ENCODE results near the gene RNF4. TPM values are rescaled to one million over a fixed set of nuclear protein-coding genes. Genes with fewer than 3 reads are reported as not detected.

Gene RNF4
- total RNA-seq, 4 donors from 2014 or later = 10.8 to 57.9 (median 33.9) TPM

DNA sequence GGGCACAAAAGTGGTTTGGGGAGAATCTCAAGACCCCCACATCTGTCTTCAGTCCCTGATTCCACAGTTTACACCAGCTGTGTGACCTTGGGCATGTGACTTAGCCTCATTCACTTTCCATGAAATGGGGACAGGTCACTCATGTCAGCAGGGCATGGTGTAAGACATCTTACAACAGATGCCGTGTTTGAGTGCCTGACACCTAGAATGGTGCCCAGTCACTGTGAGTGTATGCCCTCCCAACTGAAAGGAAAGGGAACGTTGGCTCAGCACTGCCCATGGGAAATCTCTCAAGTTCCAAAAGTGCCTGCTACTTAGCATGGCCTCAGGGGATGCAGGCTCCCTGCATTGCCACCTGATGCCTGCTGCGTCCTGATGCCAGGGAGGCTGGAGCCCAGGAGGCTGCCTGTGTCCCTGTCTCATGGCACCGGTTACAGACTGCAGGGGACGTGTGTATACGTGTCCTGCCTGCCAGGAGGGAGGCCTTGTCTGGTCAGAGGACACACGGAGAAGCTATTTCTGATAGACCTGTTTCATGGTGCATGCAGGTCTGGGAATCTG is 32.2 kb downstream of the RNF4 start:
- no peaks in the 10 kb centered on the region for H3K36me3 ChIP-seq

DNA sequence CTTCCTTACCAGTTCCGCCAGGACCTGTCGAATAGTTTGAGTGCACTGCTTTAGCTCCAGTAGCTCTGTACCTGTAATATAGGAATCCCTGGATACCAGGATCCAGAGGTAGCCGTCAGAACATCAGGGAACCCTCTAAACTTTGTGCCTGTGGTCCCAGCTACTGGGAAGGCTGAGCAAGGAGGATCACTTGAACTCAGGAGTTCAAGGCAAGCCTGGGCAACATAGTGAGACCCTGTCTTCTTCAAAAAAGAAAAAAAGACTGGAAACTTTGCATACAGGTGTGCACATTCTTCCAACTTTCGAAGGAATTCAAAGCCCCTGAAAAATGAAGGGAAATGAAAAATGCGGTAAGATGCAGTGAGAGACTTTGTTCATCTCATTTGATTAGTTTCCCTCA is 34.9 kb downstream of the RNF4 start:
- no peak for DNase-seq
- no peaks in the 10 kb centered on the region for H3K36me3 ChIP-seq
- intact Hi-C loops (cut with DNase I; ENCODE audit: low total_unique reads) = no loop called here
- no peak for TF ChIP-seq POLR2A (IDR thresholded peaks at IDR 0.05)
- TF ChIP-seq, protein P1, sequence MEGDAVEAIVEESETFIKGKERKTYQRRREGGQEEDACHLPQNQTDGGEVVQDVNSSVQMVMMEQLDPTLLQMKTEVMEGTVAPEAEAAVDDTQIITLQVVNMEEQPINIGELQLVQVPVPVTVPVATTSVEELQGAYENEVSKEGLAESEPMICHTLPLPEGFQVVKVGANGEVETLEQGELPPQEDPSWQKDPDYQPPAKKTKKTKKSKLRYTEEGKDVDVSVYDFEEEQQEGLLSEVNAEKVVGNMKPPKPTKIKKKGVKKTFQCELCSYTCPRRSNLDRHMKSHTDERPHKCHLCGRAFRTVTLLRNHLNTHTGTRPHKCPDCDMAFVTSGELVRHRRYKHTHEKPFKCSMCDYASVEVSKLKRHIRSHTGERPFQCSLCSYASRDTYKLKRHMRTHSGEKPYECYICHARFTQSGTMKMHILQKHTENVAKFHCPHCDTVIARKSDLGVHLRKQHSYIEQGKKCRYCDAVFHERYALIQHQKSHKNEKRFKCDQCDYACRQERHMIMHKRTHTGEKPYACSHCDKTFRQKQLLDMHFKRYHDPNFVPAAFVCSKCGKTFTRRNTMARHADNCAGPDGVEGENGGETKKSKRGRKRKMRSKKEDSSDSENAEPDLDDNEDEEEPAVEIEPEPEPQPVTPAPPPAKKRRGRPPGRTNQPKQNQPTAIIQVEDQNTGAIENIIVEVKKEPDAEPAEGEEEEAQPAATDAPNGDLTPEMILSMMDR (IDR thresholded peaks at IDR 0.05) = no peak
- H3K27ac ChIP-seq = no peak overlapping the region
- no peaks in the 10 kb centered on the region for H3K27me3 ChIP-seq
- H3K4me1 ChIP-seq = no peaks in the 10 kb centered on the region
- H3K4me3 ChIP-seq = no peak overlapping the region
- H3K9me3 ChIP-seq = no peaks in the 10 kb centered on the region

More for the DNA sequence above, 32.2 kb downstream of the RNF4 start:
- H3K27me3 ChIP-seq = no peaks in the 10 kb centered on the region
- intact Hi-C loops (cut with DNase I; ENCODE audit: low total_unique reads) = no loop called here
- DNase-seq = no peak
- H3K4me1 ChIP-seq = no peaks in the 10 kb centered on the region
- no peak overlapping the region for H3K27ac ChIP-seq
- TF ChIP-seq POLR2A (IDR thresholded peaks at IDR 0.05) = no peak
- TF ChIP-seq, protein P1 (IDR thresholded peaks at IDR 0.05) = no peak
- no peaks in the 10 kb centered on the region for H3K9me3 ChIP-seq
- H3K4me3 ChIP-seq = no peak overlapping the region

- no peak for TF ChIP-seq POLR2A (IDR thresholded peaks at IDR 0.05)
- TF ChIP-seq, protein P1 (IDR thresholded peaks at IDR 0.05) = no peak
- DNase-seq = no peak
- no peaks in the 10 kb centered on the region for H3K9me3 ChIP-seq
- no peaks in the 10 kb centered on the region for H3K36me3 ChIP-seq
- no peak overlapping the region for H3K27ac ChIP-seq
- intact Hi-C loops (cut with DNase I; ENCODE audit: low total_unique reads) = no loop called here
- no peak overlapping the region for H3K4me3 ChIP-seq
- no peaks in the 10 kb centered on the region for H3K27me3 ChIP-seq
- H3K4me1 ChIP-seq = no peaks in the 10 kb centered on the region
These were observed 38.4 kb downstream of the RNF4 start for GRCh38 chr4:2507259-2507658.

- TF ChIP-seq, protein P1 (IDR thresholded peaks at IDR 0.05) = no peak
- TF ChIP-seq POLR2A (IDR thresholded peaks at IDR 0.05) = no peak
- no peaks in the 10 kb centered on the region for H3K36me3 ChIP-seq
- DNase-seq = no peak
- H3K27me3 ChIP-seq = no peaks in the 10 kb centered on the region
- H3K4me3 ChIP-seq = no peak overlapping the region
- H3K9me3 ChIP-seq = no peaks in the 10 kb centered on the region
- intact Hi-C loops (cut with DNase I; ENCODE audit: low total_unique reads) = no loop called here
- no peak overlapping the region for H3K27ac ChIP-seq
- no peaks in the 10 kb centered on the region for H3K4me1 ChIP-seq
These were observed 38.9 kb downstream of the RNF4 start for GRCh38 chr4:2507855-2508254.

DNA sequence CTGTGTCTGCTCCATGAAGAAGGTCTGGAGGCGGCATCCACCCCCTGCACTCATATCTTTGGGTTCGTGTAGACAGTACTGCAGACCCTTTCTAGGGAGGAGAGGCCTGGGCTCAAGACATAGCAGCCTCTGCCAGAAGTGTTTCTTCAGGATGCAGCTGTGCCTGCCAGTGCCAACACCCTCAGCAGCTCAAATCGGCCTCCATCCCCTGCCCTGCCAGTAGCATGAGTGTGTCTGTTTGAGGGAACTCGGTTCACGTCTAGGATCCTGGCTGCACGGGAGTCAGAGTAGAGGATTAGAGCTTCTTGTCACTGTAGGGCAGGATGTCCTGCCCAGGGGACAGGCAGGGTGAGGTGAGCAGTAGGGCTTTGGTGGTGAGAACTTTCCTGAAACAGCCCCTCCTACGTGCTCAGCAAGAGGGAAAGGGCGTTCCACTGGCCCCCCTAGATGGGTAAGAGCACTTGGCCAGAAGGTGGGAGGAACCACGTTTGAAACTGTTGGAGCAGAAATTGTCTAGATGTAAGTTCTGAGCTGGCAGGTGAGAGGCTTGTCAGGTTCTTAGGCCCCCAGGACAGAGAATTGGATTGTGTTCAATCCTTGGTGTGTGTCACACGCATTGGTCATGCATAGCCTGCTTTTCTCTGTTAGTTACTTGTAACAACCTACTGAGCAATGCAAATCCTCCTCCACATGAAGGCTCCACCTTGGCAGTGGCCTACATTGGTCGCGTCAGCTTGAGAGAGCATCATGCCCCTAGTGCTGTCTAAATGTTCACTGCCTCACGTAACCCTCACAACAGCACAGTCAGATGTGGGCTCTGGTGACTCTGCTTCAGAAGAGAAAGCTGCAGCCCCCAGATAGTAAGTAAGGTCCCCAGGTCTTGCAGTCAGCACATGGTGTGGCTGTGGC is 41.7 kb downstream of the RNF4 start:
- no peaks in the 10 kb centered on the region for H3K4me1 ChIP-seq
- TF ChIP-seq, protein P1 (IDR thresholded peaks at IDR 0.05) = no peak
- TF ChIP-seq POLR2A (IDR thresholded peaks at IDR 0.05) = no peak
- H3K27me3 ChIP-seq = no peaks in the 10 kb centered on the region
- intact Hi-C loops (cut with DNase I; ENCODE audit: low total_unique reads) = no loop called here
- no peak for DNase-seq
- no peak overlapping the region for H3K27ac ChIP-seq
- no peaks in the 10 kb centered on the region for H3K9me3 ChIP-seq
- no peak overlapping the region for H3K4me3 ChIP-seq
- no peaks in the 10 kb centered on the region for H3K36me3 ChIP-seq

Measured in uterus (tissue), 4 donors.